Mucosa of rectum (tissue), 2 donors: ENCODE measurements around the gene CAMTA1.

Source experiments
- H3K27ac ChIP-seq, 2 donors: one replicate each; pipeline ENCODE4 v1.7.0; 2013; ENCODE audit warnings: inconsistent platforms in 2 of 2, low read depth in 2 of 2, low read length in 2 of 2
- H3K27me3 ChIP-seq, 2 donors: one replicate each; pipeline ENCODE4 v1.7.0; 2013; ENCODE audit warnings: low read length in 2 of 2; ENCODE audit not compliant: control insufficient read depth in 2 of 2, insufficient read depth in 2 of 2
- H3K36me3 ChIP-seq, 2 donors: one replicate each; pipeline ENCODE4 v1.7.0; 2013; ENCODE audit warnings: low read length in 2 of 2; ENCODE audit not compliant: control insufficient read depth in 2 of 2, insufficient read depth in 2 of 2
- H3K4me1 ChIP-seq, 2 donors: one replicate each; pipeline ENCODE4 v1.7.0; 2013; ENCODE audit warnings: low read length in 2 of 2, mild to moderate bottlenecking in 1 of 2; ENCODE audit not compliant: control insufficient read depth in 2 of 2, insufficient read depth in 2 of 2
- H3K4me3 ChIP-seq, 2 donors: one replicate each; pipeline ENCODE4 v1.7.0; 2013; ENCODE audit warnings: low read length in 2 of 2
- H3K9ac ChIP-seq, 2 donors: one replicate each; pipeline ENCODE4 v1.7.0; 2013; ENCODE audit warnings: low read length in 2 of 2, low read depth in 1 of 2, mild to moderate bottlenecking in 1 of 2
- H3K9me3 ChIP-seq, 2 donors: one replicate each; pipeline ENCODE4 v1.7.0; 2013; ENCODE audit warnings: low read length in 2 of 2; ENCODE audit not compliant: control insufficient read depth in 2 of 2
- donor health status: healthy.
- donor health status: Normal muscosa, but diverticular disease.

Gene CAMTA1

DNA sequence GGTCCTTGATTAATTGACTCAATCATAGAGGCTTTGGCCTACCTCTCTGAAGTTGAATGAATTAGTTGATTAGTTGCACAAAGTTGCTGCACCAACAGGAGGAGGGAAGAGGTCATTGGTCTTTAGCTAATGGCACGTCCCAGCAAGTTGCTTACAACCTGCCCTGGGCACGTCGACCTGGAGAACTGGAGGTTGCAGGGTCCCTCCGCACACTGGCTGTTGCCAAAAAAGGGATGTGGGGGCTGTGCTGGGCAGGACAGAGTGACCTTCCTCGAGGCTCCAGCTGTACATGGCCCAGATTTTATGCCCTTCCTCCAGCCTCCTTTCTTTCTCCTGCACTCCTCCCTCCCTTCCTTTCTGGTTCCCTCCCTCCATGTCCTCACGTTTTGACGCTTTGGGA, 755.6 kb downstream of the CAMTA1 start:
- Histone ChIP-seq H3K9ac (no peak overlapping the region), H3K9me3 (no peaks in the 10 kb centered on the region), H3K27me3 (peaks cover 0 to 3% of the 10 kb centered on the region in 2 donors), H3K36me3 (no peaks in the 10 kb centered on the region), H3K4me3 (no peak overlapping the region), H3K27ac (no peak overlapping the region), H3K4me1 (no peaks in the 10 kb centered on the region)

DNA sequence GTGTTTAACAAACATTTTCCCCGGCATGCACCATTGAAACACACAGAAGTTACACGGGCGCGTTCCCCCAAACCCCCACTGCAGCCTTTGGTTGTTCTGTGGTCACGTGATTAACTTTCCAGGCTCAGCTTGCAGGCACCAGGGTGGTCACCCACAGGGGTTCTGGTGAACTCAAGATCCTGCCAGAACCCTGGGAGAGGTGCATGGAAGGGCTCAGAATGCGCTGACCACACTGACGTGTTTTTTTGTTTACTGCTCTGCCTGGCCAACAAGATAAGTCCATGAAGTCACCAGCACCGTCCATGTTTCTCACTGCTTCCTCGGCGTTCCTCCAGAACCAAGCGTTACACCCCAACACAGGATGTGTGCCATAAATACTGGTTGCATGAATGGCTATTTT, 756.4 kb downstream of the CAMTA1 start:
- Histone ChIP-seq H3K36me3 (no peaks in the 10 kb centered on the region), H3K9ac (no peak overlapping the region), H3K27ac (no peak overlapping the region), H3K4me3 (no peak overlapping the region), H3K9me3 (no peaks in the 10 kb centered on the region), H3K4me1 (no peaks in the 10 kb centered on the region), H3K27me3 (peaks cover 0 to 3% of the 10 kb centered on the region in 2 donors)

DNA sequence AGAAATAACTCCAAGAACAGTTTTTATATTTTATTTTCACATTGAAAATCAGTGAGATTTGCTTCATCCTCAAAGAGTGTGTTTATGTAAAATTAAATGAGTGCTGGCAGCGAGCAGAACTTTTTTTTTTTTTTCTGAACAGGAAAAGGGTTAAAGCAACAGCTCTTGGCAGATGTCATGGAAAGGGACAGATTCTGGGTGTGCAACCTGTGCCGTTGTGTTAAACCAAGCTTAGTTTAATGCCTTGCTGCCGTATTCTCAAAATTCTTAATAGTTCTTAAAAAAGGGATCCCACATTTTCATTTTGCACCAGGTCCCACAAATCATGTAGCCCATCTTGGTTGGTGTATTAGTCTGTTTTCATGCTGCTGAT, 758.5 kb downstream of the CAMTA1 start:
- Histone ChIP-seq H3K4me3 (no peak overlapping the region), H3K36me3 (no peaks in the 10 kb centered on the region), H3K9me3 (no peaks in the 10 kb centered on the region), H3K9ac (no peak overlapping the region), H3K27ac (no peak overlapping the region), H3K4me1 (no peaks in the 10 kb centered on the region), H3K27me3 (no peaks in the 10 kb centered on the region)

DNA sequence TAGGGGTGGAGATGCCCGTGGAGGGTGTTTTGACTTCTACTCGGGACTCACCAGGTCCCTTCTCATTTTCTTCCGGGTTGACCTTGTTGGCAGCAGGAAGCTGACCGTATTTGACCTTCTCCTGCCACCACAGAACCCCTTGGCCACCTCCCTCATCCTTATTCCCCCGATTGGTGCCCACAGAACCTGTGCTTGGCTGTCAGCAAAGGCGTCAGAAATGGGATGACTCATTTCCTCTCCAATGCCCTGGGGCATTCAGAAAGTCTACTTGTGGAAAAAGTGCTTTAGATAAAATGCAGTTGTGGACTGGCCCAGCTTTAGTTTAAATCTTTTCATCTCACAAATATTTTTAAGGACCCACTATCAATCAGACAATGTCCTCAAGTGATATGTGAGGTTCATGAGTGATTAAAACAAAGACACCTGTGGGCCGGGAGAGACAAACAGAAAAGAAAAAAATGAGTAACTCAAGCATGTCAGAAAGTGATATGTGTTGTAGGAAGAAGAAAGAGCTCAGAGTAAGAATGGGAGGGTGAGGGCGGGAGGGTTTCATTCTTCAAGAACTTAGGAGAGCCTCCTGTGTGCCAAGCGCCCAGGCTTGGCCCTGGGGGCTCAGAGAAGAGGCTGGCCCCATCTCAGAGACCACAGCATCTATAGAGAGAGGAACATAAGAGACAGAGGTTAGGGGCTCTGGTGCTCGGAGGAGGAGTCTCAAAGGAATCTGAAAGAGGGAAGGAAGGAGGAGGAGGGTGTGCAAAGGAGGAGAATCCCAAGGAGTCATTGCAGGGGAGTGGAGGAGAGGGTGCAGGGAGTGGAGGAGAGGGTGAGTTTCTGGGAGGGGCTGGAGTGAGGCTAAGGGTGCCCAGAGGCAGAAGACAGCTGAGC, 764.3 kb downstream of the CAMTA1 start:
- H3K36me3 ChIP-seq, result no peaks in the 10 kb centered on the region
- no peak overlapping the region for H3K27ac ChIP-seq
- H3K27me3 ChIP-seq, result no peaks in the 10 kb centered on the region
- no peaks in the 10 kb centered on the region for H3K9me3 ChIP-seq
- H3K4me3 ChIP-seq, result no peak overlapping the region
- H3K9ac ChIP-seq, result no peak overlapping the region
- H3K4me1 ChIP-seq, result peaks cover 3 to 9% of the 10 kb centered on the region in 2 donors

DNA sequence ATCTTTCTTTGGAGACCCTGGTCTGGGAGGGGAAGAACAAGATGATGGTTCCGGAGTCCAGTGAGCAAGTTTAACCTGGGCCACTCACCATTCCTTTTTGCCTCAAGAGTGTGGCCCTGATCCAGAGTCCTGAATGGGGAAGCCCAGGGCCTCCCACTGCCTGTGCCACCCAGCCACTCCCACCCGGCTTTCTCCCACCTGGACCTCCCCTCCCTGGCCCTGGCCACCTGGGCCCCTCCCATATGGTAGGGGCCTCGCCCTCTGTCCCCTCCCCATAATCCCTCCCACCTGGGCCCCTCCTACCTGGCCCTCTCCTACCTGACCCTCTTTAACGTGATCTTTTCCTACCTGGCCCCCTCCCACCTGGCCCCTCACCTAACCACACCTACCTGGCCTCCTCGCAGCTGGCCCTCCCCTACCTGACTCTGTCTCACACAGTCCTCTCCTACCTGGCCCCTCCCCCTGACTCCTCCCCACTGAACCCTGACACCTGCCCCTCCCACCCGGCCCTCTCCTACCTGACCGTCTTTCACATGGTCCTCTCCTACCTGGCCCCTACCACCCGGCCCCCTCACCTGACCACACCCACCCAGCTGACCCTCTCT, 765.1 kb downstream of the CAMTA1 start:
- no peaks in the 10 kb centered on the region for H3K36me3 ChIP-seq
- peaks cover 3 to 9% of the 10 kb centered on the region in 2 donors for H3K4me1 ChIP-seq
- H3K4me3 ChIP-seq, result no peak overlapping the region
- H3K9ac ChIP-seq, result no peak overlapping the region
- H3K27me3 ChIP-seq, result no peaks in the 10 kb centered on the region
- no peaks in the 10 kb centered on the region for H3K9me3 ChIP-seq
- no peak overlapping the region for H3K27ac ChIP-seq

DNA sequence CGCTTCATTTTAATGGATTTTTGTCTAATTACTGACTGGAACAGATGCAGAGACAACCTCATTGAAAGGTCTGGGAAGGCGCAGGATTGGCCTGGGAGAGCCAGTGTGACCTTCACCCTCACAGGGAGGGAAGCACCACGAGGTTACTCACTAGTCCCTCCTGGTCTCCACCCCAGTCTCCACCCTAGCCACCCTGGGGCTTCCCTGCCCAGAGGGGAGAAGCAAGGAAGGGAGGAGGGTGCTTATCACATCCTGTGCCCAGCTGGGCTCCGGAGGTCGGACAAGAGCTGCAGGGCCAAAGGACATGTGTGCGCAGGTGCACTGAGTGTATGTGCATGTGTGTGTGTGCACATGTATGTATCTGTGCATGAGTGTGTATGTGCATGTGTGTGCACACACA, 765.7 kb downstream of the CAMTA1 start:
- H3K36me3 ChIP-seq, result no peaks in the 10 kb centered on the region

DNA sequence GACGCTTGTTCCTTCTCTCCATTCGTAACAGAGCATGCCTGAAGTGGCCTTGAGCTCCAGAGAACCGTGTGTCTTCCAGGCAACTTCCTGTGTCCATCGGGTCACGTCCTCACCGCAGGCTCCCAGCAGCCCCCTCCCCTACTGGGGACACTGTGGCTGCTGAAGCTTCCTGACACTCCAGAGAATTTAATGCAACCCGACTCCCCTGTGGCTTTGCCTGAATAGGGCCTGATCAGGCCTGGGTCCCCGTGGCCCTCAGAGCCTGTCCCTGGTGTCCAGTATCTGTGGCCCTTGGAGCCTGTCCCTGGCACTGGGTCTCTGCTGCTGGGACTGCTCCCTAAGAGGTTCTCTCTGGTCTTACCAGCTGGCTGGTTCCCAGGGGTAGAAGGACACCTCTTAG, 766.2 kb downstream of the CAMTA1 start:
- no peaks in the 10 kb centered on the region for H3K27me3 ChIP-seq
- H3K36me3 ChIP-seq, result no peaks in the 10 kb centered on the region
- no peak overlapping the region for H3K9ac ChIP-seq
- no peak overlapping the region for H3K4me3 ChIP-seq
- no peak overlapping the region for H3K27ac ChIP-seq
- peaks cover 3 to 9% of the 10 kb centered on the region in 2 donors for H3K4me1 ChIP-seq
- H3K9me3 ChIP-seq, result no peaks in the 10 kb centered on the region

More for the DNA sequence above, 765.7 kb downstream of the CAMTA1 start:
- Histone ChIP-seq H3K27ac (no peak overlapping the region), H3K9ac (no peak overlapping the region), H3K27me3 (no peaks in the 10 kb centered on the region), H3K4me3 (no peak overlapping the region), H3K4me1 (peaks cover 3 to 9% of the 10 kb centered on the region in 2 donors), H3K9me3 (no peaks in the 10 kb centered on the region)

DNA sequence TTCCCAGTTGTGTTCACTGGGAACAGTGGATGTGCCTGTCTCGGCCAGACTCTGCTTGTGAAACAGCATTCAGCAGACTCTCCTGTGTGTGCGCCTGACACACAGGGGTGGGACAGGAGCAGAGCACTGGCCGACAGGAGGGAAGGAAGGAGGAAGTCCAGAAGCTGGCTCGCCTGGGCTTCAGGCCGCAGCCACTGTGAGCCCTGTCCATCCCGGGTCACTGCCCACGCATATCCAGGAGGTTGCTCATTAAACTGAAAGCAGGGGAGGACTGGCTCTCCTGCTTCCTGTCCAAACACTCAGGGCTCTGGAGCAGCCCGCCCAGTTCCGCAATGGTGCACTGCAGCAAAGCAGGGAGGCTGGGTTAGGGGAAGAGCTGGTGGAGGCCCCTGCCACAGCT, 767.1 kb downstream of the CAMTA1 start:
- no peak overlapping the region for H3K27ac ChIP-seq
- H3K36me3 ChIP-seq, result no peaks in the 10 kb centered on the region
- no peaks in the 10 kb centered on the region for H3K9me3 ChIP-seq
- H3K9ac ChIP-seq, result no peak overlapping the region
- H3K4me3 ChIP-seq, result no peak overlapping the region
- no peaks in the 10 kb centered on the region for H3K27me3 ChIP-seq
- H3K4me1 ChIP-seq, result peaks cover 3 to 9% of the 10 kb centered on the region in 2 donors

DNA sequence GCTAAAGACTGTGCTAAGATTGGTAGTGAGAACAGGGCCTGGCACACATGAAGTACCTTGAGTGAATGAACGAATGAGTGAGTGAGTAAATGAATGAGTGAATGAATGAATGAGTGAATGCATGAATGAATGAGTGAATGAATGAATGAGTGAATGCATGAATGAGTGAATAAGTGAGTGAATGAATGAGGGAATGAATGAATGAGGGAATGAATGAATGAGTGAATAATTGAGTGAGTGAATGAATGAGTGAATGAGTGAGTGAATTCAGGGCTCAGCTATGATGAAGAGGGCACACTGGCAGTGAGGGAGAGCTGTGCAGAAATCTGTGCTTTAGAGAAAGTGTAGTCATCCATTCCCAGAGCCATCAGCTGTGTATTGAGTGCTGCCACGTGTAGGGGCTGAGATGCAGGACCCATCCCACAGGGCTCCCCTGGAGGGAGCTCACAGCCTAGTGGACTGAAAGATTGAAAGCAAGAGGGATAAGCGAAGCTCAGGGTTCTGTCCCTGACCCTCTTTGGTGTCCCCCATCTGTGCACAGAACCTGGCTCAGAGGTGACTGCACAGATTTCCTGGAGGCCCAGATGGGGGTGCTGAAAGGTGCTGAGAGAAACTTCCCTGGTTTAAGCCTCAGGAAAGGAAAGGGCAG, 767.9 kb downstream of the CAMTA1 start:
- Histone ChIP-seq H3K27ac (no peak overlapping the region), H3K4me3 (no peak overlapping the region), H3K36me3 (no peaks in the 10 kb centered on the region), H3K9ac (no peak overlapping the region), H3K4me1 (peaks cover 3 to 9% of the 10 kb centered on the region in 2 donors), H3K27me3 (no peaks in the 10 kb centered on the region), H3K9me3 (no peaks in the 10 kb centered on the region)
